CD4-positive, alpha-beta T cell treated with Interleukin-12 subunit alpha and Interleukin-12 subunit beta, for 1 hour (primary cell): ENCODE results near the gene RANBP17.
"Not testable (repeated sequence)": the region's sequence is repeated elsewhere in the genome, so short reads cannot be mapped to it uniquely, and the experiment has no call there.

ENCODE experiments used
- DNase-seq: peaks from one replicate; pipeline ENCODE4 v3.0.0-alpha.2; 2020

The RANBP17 gene

GRCh38 chr5:171162165-171162564 lies 300.3 kb downstream of the RANBP17 start:
- no peak for DNase-seq

GRCh38 chr5:171162596-171162995 lies 300.8 kb downstream of the RANBP17 start:
- DNase-seq, result no peak

DNA sequence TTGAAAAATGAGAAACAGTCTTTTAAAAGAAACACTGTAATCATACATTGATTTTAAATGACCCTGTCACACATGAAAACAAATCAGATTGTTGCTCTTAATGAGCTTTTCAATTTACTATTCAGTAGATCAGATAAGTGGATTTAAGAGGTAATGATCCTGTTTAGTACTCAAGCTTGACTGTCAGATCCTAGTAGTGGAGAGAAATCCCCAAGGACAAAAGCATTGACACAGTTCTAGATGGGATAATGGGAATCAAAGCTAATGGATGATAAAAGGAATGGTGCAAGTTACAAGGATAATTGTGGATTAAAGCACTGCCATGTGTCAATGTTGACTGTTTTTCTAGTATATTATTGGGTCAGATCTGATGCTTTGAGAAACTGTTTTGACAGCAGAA lies 304.9 kb downstream of the RANBP17 start:
- DNase-seq, result no peak

DNA sequence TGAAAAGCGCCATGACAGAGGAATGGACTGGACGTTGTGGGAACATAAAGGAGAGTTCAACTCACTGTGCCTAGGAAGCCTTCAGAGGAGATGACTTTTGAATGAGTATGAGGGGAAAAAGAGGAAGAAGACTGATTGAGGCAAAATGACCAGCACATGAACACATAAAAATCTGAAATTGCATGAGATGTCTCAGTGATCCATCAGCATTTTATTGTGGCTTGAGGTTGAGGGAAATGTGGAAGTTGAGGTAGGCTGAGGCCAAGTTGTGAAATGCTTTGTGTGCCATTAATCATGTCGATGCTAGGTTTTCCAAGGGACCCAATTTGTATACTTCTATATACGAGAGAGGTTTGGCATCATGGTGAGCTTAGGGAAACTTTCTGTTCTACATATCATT lies 306.4 kb downstream of the RANBP17 start:
- no peak for DNase-seq

DNA sequence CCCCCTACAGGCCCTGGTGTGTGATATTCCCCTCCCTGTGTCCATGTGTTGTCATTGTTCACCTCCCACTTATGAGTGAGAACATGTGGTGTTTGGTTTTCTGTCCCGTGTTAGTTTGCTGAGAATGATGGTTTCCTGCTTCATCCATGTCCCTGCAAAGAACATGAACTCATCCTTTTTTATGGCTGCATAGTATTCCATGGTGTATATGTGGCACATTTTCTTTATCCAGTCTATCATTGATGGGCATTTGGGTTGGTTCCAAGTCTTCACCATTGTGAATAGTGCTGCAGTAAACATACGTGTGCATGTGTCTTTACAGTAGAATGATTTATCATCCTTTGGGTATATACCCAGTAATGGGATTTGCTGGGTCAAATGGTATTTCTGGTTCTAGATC lies 313.1 kb downstream of the RANBP17 start:
- not testable (repeated sequence) for DNase-seq

- DNase-seq, result no peak
Measured at GRCh38 chr5:171175746-171176145, 313.9 kb downstream of the RANBP17 start.

DNA sequence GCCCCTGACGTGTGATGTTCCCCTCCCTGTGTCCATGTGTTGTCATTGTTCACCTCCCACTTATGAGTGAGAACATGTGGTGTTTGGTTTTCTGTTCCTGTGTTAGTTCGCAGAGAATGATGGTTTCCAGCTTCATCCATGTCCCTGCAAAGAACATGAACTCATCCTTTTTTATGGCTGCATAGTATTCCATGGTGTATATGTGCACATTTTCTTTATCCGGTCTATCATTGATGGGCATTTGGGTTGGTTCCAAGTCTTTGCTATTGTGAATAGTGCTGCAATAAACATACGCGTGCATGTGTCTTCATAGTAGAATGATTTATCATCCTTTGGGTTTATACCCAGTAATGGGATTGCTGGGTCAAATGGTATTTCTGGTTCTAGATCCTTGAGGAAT lies 316.4 kb downstream of the RANBP17 start:
- DNase-seq, result not testable (repeated sequence)

DNA sequence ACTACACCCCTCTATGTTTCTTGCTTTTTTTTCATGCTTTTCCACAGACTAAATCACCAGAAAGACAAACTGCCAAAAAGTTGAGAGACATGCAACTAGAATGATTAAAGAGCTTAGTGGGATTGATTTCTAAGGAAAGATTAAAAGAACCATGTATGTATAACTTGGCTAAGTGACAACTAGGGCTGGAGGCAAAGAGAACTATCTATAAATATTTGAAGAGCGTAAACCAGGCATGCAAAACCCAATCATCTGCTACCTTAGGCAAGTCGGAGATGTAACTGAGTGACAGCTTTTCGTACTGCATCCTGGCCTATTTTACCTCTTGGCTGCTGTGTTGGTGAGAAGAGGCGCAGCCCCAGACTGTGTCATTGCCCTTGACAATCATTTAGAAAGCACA lies 326.2 kb downstream of the RANBP17 start:
- DNase-seq, result no peak

DNA sequence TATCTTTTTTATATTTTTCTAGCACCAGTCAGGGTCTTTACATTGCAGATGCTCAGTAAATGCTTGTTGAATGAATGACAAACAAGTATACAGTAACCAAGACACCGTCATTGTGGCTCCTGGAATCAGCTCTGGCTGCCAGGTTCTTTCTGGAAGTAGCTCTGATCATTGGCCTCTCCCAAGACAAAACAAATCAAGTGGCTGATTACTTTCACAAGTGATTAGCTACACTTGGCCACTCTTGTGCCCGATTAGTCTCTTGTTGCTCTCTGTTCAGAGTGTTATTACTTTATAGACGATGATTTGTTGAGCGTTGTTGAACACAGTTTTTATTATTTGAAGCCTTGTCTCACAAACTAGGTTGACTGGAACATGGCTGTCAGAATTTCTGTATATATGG lies 327.6 kb downstream of the RANBP17 start:
- no peak for DNase-seq

GRCh38 chr5:171192111-171192510 lies 330.3 kb downstream of the RANBP17 start:
- DNase-seq, result no peak

- no peak for DNase-seq
Measured at GRCh38 chr5:171201310-171201709, 339.5 kb downstream of the RANBP17 start.

DNA sequence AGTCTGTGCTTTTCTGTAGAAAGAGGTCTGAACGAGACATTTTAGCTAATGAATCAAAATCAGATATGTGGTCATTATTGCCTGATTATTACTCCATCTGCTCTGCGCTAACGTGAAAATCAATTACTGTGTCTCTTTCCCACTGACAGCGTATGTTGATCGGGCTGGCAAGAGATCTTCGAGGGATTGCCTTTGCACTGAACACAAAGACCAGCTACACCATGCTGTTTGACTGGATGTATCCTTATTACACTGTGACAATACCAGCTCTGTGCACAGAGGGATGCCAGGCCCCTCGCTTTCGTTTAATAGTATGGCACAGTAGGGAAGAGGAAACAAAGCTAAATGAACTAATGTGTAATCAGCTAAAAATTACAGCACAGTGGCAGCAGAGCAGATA lies 343.6 kb downstream of the RANBP17 start:
- DNase-seq, result no peak

DNA sequence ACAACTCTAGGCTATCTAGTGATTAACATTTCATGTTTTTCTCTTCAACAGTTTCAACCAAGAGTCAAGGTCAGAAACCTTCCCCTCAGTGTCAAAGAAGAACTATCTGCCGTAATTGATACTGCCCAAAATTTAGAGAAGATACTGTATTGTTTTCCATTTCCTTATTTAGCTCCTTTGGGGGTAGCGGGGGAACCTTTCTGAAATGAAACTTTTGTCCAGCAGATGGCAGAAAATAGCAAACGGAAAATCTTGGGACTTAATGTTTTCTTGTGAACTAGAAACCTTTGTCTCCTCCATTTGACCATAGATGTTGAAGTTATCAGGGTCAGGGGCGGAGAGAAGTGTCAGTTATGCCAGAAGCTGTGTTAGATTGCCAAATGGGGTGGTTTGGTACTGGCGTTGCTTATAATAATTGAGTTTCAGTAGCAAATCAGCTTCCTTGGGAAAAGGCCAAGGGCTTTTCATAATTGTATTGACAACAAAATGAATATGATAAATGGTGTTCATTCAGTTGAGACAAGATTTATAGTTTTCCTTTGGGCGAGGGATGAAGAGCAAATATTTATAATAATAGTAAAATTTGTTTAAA lies 345.5 kb downstream of the RANBP17 start:
- peak; percentile 39 for DNase-seq

- DNase-seq, result no peak
Measured at GRCh38 chr5:171221916-171222315, 360.1 kb downstream of the RANBP17 start.

DNA sequence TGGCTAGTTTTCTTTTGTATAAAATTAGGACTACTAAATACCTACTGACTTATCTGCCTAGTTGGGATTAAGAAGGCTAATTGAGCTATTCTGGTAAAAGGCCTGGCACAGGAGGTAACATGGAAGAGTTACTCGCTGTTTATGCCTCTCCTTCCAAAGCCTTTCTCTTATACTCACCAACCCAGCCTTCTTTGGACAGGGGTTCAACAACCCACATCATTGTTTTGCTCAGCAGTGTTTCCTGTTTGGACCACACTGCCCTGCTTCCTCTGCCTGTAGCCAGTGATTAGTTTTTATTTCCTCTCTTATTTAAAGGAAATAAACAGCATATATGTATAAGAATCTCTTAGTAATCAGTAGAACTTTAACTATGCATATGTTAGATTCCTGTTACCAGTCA lies 362.1 kb downstream of the RANBP17 start:
- DNase-seq, result no peak

DNA sequence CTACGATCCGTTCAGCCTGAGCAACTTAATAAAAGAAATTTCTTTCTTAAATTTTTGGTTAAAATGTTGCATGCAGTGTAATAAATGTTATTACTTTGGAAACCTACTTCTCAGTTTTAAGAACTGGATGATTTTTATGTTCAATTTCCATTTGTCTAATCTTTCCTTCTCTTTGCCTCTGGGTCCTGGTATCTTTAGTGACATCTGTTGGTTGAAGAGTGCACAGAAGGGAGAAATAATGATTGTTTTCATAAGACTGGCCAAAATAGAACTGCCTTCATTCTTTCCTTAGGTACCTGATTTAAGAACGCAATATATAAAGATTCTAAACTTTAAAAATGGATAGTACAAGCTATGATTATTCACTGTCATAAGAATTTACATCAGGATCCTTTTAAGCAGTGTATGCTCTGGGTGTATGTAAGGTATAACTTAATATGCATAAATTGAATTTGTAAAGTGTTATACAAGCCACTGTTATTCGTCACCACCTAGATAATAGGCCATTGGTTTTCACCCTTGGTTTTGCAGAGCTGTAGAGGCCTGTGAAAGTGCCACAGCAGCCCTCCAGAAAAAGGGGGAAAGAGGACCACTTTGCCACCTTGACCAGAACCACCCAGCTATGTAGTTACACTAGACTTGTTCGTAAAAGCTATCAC lies 364.4 kb downstream of the RANBP17 start:
- no peak for DNase-seq

DNA sequence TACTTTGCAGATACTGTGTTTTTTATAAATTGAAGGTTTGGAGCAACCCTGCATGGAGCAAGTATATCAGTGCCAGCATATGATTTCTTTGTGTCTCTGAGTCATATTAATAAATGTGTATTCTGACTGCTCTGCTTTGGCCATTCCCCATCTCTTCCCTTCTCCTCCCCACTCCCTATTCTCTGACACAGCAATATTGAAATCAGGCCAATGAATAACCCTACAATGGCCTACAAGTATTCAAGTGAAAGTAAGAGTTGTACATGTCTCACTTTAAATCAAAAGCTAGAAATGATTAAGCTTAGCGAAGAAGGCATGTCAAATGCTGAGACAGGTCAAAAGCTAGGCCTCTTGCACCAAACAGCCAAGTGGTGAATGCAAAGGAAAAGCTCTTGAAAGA lies 365.0 kb downstream of the RANBP17 start:
- no peak for DNase-seq

- DNase-seq, result no peak
Measured at GRCh38 chr5:171236651-171237050, 374.8 kb downstream of the RANBP17 start.

DNA sequence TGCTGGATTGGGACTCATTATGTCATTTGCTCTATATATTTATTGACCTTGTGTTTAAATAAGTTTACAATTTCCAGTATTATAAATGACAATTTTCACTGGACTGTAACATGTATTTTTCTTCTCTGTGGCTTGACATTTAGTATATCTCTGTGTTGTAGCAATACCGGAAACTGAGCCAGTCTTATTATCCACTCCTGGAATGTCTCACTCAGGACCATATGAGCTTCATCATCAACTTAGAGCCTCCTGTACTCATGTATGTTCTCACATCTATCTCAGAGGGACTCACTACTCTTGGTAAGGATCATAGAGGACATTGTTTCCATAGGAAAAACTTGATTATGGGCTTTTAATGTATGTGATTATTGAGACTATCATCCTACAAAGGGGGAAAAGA lies 380.7 kb downstream of the RANBP17 start:
- DNase-seq, result no peak

- DNase-seq, result no peak
Measured at GRCh38 chr5:171246231-171246630, 384.4 kb downstream of the RANBP17 start.

DNA sequence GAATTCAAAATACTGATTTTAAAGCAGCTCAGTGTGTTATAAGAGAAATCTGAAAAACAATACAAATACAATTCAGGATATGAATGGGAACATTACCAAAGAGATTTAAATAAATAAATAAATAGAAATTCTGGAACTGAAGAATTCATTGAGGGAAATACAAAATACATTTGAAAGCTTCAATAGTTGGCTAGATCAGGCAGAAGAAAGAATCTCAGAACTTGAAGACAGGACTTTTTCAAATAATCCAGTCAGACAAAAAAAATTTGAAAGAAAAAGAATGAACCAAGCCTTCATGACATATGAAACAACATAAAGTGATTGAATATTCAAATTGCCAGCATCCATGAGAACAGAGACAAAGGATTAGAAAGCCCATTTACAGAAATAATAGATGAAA lies 387.6 kb downstream of the RANBP17 start:
- no peak for DNase-seq

DNA sequence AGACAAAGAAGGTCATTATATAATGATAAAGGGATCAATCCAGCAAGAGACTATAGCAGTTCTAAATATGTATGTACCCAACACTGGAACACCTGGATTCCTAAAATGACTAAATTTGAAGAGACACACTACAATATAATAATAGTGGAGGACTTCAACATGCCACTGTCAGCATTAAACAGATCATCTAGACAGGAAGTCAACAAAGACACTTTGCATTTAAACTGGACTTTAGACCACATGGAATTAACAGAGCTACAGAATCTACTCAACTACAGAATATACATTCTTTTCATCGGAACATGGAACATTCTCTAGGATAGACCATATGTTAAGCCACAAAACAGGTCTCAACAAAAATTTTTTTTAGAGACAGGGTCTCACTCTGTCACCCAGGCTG lies 388.9 kb downstream of the RANBP17 start:
- no peak for DNase-seq

DNA sequence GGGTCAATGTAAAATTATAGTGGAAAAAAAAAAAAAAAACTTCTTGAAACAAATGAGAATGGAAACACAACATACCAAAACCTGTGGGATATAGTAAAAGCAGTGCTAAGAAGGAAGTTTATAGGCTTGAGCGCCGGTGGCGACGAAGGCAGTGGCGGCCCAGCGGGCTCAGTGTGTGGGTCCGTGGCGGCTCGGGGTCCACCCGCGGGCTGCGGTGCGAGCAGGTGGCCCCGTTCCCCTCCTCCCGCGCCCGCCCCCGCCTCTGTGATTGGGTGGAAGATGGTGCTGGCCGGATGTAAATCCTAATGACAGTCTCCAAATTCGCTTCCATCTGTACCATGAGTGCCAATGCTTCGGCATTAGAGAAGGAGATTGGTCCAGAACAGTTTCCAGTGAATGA lies 389.7 kb downstream of the RANBP17 start:
- DNase-seq, result no peak

DNA sequence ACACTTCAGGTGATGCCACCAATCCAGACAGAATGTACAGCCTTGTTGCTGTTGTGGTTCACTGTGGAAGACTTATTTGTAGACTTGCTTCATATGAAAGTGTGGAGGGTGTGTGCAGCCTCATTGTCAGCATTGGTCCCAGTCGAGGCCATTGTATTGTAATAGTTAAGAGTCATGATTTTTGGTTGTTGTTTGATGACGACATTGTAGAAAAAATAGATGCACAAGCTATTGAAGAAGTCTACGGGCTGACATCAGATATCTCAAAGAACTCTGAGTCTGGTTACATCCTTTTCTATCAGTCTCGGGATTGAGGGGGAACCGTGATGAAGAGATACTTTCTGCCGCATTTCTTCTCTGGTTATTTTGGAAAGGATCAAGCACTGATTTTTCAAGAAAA lies 390.9 kb downstream of the RANBP17 start:
- DNase-seq, result no peak

- DNase-seq, result no peak
Measured at GRCh38 chr5:171258737-171259415, 397.1 kb downstream of the RANBP17 start.
